Stimulated activated CD4-positive, alpha-beta T cell treated with anti-CD3 and anti-CD28 coated beads, TNF-alpha, amount 100 ng/mL, for 4 hours (primary cell): ENCODE data around the gene NPTXR.
A peak's percentile ranks its signal among the peaks of the same experiment; 100 is the strongest.

Experiments
- DNase-seq, 3 experiments: peaks; one replicate each; pipeline ENCODE4 v3.0.0-alpha.2; 2020; ENCODE audit warnings: low read depth in 3 of 3

Gene NPTXR

DNA sequence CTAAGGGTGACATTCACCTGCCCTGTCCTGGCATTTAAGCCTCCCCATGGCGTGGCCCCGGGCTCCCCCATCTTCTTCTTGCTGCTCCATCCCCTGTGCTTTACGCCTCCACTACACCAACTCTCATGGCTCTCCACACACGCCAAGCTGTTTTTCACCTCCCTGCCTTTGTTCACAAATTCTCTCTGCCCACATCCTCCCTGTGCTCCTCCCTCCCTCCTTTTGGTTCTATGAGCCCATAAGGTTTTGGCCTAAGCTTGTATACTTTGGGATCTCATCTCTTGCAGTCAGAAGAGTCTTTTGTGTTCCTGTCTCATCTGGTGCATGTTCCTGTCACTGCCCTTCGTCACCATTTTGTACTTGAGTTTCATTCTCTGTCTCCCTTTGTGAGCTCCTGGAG, 45.3 kb downstream of the NPTXR start:
- no peak for DNase-seq

DNA sequence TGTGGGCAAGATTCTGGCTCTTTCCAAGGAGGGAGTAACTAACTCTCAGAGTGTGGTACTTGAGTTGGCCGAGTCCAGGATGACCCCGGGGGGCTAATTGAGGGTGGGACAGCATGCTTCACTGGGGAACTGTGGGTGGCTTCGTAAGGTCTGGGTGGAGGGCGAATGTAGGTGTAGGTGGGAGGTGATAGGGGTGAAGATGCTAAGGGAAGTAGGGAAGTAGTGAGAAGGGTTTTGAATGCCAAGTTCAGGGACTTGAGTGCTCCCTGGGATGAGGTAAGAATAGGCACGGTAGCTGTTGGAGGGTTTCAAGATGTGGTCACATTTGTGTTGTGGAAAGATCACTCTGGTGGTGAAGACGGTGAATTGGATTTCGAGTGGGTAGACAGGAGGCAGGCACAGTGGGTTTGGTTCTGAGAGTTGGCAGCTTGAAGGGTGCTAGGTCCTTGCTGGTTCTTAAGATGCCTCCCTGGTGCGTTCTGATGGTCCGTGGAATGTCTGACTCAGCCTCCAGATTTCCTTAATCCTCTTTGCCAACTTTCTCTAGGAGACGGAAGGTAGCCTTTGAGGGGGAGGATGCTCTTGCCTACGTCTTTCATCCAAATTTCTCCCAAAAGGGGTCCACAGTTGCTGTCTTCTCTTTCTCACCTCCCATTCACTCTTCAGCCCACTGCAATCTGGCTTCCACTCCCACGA, 47.4 kb downstream of the NPTXR start:
- DNase-seq = no peak

DNA sequence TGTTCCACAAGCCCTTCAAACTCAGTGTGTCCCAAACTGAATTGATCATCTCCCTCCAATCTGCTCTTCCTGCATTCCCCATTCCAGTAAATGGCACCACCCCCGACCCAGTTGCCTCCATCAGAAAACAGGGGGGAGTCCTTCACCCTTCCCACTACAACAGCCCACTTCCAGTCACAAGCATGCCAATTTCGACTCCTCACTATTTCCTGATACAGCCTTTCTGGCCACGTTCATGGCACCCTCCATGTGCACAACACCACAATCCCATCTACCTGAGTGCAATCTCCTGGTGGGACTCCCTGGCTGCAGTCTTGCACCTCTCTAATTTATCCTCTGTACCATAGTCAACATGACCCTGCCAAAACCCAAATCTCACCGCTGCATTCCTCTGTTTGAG, 48.3 kb downstream of the NPTXR start:
- no peak for DNase-seq

DNA sequence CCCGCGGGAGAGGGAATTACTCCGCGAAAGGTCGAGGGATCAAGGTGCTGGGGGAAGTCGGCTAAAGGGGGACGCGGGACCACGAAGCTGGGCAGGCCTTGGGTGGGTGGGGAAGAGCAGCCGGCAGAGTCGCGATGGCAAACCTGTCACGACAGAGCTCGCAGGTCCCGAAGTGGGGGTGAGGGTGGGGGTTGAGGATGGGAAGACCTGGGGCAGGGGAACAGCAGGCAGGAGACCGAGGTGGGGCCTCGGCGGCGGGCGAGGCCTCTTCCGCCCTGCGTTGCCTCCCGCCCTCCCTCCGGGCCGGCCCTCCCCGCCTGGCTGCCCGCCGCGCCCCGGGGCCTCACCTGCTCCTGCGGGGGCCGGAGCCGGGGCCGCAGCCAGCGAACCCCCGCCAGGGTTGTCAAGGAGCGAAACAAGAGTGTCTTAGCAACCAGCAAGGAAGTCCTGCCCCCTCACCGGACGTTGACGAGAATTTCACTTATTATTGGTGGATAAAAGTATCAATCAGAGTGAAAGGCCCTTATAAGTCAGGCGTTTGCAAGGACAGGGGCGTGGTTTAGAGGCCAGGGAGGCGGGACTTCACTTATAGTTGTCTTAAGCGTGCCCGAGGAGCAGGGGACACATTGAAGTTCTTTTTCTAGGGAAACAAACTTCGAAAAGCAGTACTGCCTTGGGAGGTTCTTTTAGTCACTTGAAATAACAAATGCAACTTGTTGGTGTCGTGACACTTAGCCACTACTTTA, 49.9 kb downstream of the NPTXR start, which contains the start of gene DNAL4:
DNAL4 (minus strand) TSS at position 423 of the 746 bp plus-strand sequence. CDS start 11,412 bp downstream, outside the sequence.
- DNase-seq = peak; percentile 68 to 88 (median 81)

DNA sequence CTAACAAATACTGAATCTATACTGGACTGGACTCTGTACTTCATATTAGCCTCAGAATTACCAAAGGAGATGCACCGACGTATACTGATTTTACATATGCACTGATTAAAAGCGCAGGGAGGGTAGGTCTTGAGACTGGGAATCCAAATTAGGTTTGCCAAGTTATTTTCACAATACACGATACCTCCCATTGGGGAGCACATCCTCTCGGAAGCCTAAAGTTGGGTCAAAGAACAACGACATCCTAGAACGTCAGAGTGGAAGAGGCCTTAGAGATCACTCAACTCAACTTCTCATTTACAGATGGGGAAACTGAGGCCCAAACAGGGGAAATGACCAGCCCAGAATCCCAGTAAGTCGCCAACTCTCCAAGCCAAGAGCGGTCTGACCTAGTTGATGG, 50.5 kb downstream of the NPTXR start:
- DNase-seq = no peak

DNA sequence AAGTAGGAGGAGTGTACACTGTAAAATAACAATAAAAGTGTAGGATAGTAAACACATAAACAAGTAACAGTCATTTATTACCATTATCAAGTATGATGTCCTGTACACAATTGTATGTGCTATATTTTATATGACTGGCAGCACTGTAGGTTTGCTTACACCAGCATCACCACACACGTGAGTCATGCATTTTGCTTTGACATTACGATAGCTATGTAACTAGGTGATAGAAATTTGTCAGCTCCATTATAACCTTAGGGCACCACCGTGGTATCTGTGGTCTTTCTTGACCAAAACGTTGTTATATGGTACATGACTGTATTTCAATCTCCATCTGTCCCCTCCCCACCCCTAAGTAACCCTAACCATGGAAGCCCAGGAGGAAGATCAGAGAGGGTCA, 51.0 kb downstream of the NPTXR start:
- DNase-seq = no peak

DNA sequence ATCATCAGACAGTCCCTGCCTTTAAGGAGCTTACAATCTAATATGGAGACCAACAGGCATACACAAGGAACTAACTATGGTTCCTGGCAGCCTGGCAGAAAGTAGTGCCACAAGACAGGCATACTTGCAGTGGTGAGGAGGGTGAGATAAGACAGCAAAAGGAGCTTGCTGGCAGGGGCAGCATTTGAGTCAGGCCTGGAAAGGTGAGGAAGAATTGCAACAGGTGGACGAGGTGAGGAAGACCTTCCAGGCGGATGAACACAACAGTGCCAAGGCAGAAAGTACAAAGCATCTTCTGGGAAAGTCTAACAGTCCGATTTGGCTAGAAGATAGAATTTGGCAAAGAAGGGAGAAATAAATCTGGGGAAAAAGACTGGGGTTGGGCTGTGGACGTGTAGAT, 54.2 kb downstream of the NPTXR start:
- DNase-seq = no peak

DNA sequence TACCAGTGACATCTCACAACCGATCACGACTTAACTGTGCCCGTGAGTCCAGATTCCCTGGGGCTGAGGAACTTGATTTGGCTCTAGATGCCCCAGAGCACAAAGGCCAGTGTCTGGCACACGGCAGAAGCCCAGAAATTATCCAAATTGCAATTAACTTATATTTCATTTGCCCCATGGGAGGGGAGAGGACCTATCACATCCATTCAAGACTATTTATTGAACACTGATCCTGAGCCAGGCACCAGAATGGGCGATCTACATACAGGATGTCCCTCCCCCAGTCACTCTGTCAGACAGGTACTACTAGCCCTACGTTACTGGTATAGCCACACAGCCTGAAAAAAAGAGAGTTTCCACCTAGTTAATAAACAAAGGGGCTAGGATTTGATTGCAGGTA, 55.0 kb downstream of the NPTXR start:
- no peak for DNase-seq

DNA sequence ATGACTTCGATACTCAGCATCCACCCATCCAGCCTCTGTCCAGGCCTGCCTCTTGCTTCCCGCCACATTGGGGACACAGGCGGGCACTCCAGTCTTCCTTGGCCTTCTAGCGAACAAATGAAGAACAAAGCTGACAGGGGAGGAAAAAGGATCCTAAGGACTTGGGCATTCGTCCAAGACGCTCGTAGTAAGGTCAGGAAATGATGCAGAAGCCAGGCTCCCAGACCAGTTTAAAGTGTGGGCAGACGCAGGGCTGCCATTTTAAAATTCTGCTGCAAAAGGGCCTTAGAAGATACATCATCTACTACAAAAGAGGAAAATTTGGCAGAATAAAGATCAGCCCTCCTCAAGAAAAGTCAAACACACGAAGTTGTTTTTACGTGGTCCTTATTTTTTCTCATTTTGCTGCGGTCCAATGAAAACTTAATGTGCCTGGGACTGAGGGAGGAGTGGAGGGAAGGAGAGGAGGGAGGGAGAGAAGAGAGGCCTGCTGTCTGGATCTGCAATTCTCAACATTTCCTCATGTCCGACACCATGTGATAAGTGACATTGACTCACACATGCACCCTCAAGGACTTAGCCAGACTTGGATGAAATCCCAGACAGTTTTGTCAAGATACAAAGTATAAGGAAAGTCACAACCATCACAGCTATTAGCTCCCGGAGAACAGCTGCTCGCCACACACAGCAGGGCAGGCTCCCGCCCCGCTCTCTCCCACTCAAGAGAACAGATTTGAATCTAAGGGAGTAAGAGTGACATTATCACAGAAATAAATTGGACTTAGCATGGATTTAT, 55.6 kb downstream of the NPTXR start:
- no peak for DNase-seq

DNA sequence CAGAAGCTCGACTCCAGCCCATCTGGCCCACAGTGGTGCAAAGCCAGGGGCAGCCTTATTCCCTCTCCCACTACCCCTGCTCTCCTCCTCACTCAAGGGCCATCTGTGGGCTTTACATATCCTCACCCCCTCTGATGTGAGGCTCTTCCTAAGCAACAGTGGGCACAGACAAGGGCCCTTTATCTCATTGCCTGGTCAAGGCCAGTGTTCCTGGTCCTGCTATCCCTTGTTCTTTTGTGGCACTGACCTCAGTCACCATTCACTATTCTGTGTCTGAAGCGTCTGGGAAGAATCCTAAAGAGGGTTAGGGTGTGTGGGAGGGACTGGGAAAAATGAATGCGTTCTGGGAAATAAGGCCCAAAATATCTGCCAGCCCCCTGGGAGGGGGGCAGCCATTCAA, 57.2 kb downstream of the NPTXR start:
- DNase-seq = no peak

DNA sequence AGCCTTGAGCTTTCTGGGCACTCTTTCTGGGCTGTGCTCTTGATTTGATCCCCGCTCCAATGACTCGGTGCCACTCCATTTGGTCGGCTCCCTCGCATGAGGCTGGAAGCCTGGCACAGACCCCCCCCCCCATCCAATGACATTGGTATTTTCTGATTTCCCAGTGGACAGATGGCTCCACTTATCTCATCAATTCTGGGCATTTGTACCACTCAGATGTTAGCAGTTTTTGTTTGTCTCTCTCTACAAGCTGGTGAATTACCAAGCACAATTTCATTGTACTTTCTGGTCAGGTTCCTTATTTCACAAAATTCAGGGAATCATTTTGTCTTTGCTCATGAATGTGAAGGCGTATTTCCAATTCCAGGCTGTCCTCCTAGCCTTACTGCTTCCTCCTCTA, 59.0 kb downstream of the NPTXR start:
- no peak for DNase-seq

DNA sequence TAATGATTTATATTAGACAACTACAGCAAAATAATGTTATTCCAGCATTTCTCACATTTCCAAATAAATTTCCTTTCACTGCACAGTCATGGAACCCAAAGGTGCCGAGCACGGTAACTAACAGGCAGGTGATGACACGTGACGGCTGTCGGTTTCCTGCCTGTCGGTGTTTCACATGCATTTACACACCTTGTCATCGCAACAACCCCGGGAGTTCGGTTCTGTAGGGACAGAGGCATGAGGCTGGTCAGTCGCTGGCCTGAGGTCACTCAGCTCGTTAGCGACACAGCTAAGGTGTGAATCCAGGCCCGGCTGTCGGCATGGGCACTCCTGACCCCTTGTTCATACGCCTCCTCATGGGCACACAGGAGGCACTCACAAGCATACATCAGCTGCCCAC, 59.8 kb downstream of the NPTXR start:
- no peak for DNase-seq

DNA sequence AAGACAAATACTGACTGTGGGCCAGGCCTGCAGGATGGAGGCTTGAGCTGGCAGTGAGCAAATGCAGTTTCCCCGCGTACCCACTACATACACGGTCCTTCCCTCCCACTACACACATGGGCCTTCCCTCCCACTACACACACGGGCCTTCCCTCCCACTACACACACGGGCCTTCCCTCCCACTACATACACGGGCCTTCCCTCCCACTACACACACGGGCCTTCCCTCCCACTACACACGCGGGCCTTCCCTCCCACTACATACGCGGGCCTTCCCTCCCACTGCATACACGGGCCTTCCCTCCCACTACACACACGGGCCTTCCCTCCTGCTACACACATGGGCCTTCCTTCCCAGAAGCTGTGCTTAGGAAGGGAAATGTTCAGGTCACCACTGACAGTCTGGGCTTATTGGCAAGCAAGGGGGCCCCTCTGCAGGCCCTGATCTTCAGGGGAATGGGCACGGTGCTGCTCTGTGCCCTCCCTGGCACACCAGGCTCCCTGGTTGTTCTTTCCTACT, 60.7 kb downstream of the NPTXR start:
- no peak for DNase-seq

DNA sequence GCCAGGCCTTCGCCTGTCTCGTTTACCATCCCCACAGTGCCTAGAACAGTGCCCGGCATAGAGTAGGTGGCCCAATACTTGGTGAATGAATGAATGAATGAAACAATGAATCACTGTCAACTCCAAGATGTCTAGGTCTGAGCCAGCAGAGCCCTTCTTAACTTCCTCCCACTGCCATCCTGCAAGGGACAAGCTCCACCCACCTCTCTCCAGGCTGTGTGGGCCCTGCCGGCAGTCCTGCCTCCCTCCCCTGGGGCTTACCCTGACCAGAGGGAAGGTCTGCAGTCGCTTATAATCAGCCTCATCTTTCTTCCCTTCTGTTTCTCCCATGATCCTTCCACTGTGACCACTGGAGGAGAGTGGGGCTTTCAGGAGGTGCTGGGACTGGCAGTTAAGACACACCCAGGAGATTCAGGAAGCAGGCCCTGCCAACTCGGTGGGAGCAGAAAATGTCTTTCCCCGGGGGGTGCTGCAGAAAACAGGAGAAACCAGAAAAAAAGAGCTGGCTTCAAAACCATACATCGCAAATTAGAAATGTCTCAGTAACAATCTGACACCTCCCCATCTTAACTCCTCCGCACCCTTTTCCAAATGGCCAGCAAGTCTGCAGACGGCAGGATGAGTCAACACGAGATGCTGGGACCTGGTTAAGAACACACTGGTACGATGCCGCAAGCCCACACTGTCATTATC, 61.3 kb downstream of the NPTXR start:
- DNase-seq = no peak

DNA sequence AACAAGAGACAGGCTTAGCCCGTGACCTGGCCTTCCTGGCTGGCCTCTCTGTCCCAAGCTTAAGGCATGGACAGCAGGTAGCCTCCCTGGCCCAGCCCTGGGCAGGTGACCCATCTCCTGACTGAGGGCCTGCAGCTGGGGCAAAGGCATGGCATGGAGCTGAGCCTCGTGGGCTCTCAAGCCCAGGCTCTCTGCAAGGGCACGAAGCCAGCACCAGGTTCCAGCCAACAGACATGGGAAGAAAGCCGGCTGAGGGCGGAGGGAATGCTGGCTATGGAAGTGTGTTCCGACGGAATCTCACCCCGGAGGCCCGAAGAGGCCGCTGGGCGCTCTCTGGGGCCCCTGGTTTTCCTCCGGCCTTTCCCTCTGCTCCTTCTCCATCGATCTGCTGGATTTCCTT, 62.8 kb downstream of the NPTXR start:
- DNase-seq = no peak

DNA sequence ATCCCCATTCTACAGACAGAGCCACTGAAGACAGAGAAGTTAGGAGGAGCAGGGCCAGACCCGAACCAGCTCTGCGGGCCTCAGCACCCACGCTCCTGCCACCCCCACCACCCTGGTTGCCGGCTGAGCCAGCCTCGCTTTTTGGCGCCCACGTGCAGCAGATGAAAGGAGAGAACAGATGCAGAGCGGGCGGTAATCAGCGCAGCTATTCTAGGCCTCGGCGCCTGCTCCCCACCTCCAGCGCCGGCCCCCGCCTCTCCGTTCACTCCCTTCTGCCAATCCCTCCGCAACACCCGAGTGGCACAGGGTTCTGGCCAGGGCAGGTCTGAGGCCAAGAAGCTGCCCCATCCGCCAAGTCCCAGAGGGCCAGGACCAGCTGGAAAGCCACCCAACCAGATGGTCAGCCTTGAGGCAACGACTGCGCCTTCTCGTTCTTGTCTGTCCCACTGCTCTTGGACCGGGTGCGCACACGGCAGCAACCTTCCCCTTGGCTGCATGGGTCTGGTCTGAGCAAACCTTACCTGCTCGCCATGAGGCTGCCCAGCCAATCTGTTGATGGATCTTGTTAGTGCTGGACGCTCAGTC, 66.6 kb downstream of the NPTXR start:
- no peak for DNase-seq

DNA sequence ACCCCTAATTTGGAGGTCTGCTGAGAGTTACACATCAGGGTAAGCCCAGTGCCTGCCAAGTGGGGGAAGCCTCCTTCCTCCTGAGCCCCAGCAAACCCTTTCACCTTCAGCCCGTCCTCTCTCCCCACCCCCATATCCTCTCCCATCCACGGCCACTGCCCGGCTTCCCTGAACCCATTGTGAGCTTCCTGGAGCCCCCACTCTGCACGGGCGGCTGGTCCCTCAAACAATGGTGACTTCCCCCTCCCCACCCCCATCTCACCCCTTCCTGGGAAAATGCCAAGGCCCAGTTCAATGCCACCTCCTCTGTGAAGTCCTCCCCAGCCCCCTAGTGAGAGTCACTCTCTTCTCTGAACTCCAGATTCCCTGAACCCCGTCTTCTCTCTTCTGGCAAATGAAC, 67.7 kb downstream of the NPTXR start:
- no peak for DNase-seq

DNA sequence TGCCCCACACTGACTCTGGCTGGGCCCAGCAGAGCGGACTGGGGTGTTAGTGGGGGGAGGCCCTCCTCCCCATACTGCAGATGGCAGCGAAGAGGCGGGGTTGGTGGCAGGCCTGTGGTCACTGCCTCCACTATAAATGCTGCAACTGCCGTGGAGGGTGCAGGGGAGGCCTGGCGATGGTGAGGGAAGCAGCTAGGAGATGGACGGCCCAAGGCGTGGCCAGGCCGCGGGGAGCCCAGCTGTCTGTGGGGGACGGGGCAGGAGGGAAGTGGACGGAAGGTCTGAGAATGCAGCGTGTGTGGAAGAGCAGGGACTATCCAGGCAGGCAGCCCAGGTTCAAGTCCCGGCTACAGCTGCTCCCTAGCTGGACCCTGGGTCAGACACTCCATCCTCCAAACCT, 68.2 kb downstream of the NPTXR start:
- no peak for DNase-seq

DNA sequence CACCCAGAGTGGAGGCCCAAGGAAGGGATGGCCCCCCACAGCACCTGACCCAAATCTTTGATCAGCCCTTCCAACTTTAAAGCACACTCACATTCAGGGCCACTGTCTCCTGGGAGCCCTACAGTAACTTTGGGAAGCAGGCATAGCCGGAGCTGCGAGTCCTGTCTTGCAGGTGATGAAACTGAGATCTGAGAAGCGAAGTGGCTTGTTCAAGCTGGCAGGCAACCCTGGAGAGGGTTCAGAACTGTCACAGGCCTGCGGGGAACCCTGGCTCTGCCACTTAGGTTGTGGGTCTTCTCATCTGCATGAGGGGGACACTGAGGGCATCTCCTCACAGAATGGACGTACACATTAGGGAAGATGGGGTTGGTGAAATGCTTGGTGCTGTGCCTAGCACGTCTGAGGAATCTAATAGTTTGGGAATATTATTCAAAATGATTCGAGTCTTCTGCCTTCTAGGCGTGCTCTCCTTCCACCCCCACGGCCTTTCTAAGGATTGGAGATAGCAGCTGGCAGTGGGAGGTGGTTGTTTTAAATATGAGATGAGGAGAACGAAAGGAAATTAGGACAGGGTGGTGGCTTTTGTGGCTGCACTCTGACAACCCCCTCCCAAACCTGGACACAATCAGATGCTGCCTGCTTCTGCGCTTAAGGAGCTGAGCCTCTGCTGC, 69.2 kb downstream of the NPTXR start:
- no peak for DNase-seq

DNA sequence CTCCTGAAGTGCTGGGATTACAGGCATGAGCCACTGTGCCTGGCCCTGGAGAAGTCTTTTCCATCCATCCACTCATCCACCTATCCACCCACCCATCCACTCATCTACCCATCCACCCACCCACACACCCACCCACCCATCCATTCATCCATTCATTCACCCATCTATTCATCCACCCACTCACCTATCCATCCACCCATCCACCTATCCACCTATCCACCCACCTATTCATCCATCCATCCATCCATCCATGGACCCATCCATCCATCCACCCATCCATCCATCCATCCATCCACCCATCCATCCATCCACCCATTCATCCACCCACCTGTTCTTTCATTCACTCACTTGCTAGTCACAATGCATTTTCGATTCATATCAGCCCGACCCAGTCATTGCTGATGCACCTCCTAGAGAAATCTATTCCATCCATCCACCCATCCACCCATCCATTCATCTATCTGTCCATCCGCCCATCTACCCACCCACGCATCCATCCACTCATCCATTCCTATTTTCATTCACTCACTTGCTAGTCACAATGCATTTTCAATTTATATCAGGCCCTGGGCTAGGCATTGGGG, 70.4 kb downstream of the NPTXR start:
- no peak for DNase-seq

DNA sequence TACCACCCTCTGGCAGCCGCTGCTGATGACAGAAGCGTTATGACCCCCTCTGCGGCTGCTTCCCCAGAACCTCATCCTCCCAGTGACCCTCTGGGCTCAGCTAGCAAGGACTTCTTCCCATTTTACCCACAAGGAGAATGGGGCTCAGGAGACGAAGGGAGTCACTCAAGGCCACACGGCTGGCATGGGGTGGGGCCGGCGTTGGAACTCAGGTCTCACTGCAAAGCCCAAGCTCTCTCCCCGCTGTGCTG, 71.3 kb downstream of the NPTXR start:
- DNase-seq = no peak
